C4-2B (cell line): Measurements from ENCODE around the gene AFF3.
"Not testable (repeated sequence)": the region's sequence is repeated elsewhere in the genome, so short reads cannot be mapped to it uniquely, and the experiment has no call there.

Experiments used
- CTCF ChIP-seq: fragments of 450-650 bp; conservative IDR thresholded peaks from 2 replicates; pipeline ENCODE4 v1.5.1; 2017; ENCODE audit warnings: mild to moderate bottlenecking
- ZFX ChIP-seq: fragments of 450-650 bp; IDR thresholded peaks from 2 replicates; pipeline ENCODE4 v1.6.1; 2017

- TF ChIP-seq CTCF, ZFX: not testable (repeated sequence)
Observed at GRCh38 chr2:100108648-100109020, 33.8 kb downstream of the AFF3 start.
